Right atrium auricular region (tissue), 2 donors: ENCODE measurements around the gene TBCD. TPM values are rescaled to one million over a fixed set of nuclear protein-coding genes. Genes with fewer than 3 reads are reported as not detected.

Experiments used
- DNase-seq: peaks from one replicate; pipeline ENCODE4 v3.0.0-alpha.2; 2019; ENCODE audit warnings: low spot score
- H3K27ac ChIP-seq, 2 donors: fragments of 200-600 bp; sonication (generic); 1 replicate in 1 of 2; 2 replicates in 1 of 2; pipeline ENCODE4 v1.5.1; 2016 to 2019
- H3K27me3 ChIP-seq, 2 donors: fragments of 200-600 bp; sonication (generic); one replicate each; pipeline versions ENCODE4 v1.5.1 to v1.6.0; 2017 to 2019
- H3K36me3 ChIP-seq: fragments of 200-600 bp; sonication (generic); one replicate; pipeline ENCODE4 v1.5.1; 2016
- H3K4me1 ChIP-seq, 2 donors: fragments of 200-600 bp; sonication (generic); one replicate each; pipeline versions ENCODE4 v1.5.1 to v1.6.0; 2017 to 2019
- H3K4me3 ChIP-seq, 2 donors: fragments of 200-600 bp; sonication (generic); 1 replicate in 1 of 2; 2 replicates in 1 of 2; pipeline ENCODE4 v1.5.1; 2017 to 2019; ENCODE audit warnings: mild to moderate bottlenecking in 1 of 2, moderate library complexity in 1 of 2
- H3K9me3 ChIP-seq, 2 donors: fragments of 200-600 bp; sonication (generic); one replicate each; pipeline ENCODE4 v1.5.1; 2019
- CTCF ChIP-seq, 2 donors: fragments of 200-600 bp; sonication (generic); IDR thresholded peaks; one replicate each; pipeline ENCODE4 v1.5.1; 2019; ENCODE audit warnings: antibody characterized with exemption in 2 of 2
- total RNA-seq, 2 donors: library from RNA; depleted of rRNA; stranded (reverse); fragments of >200 nt; gene quantifications; one replicate each; pipeline ENCODE4 v1.1.0, GENCODE V29; 2016

TBCD gene
- total RNA-seq, 2 donors from 2014 or later, result 19.4 to 29.6 TPM

GRCh38 chr17:82911822-82912221 is 160.0 kb downstream of the TBCD start:
- DNase-seq, result no peak
- no peak for TF ChIP-seq CTCF (IDR thresholded peaks at IDR 0.05)
- Histone ChIP-seq H3K36me3 (peaks cover 23% of the 10 kb centered on the region), H3K27ac (no peak overlapping the region), H3K27me3 (no peaks in the 10 kb centered on the region), H3K9me3 (no peaks in the 10 kb centered on the region), H3K4me3 (no peak overlapping the region), H3K4me1 (peaks cover 0 to 8% of the 10 kb centered on the region in 2 donors)

GRCh38 chr17:82912484-82913089 is 160.7 kb downstream of the TBCD start:
- H3K27ac ChIP-seq, result no peak overlapping the region
- no peaks in the 10 kb centered on the region for H3K9me3 ChIP-seq
- no peak overlapping the region for H3K4me3 ChIP-seq
- TF ChIP-seq CTCF (IDR thresholded peaks at IDR 0.05), result no peak
- no peaks in the 10 kb centered on the region for H3K27me3 ChIP-seq
- no peak for DNase-seq
- peaks cover 0 to 8% of the 10 kb centered on the region in 2 donors for H3K4me1 ChIP-seq
- peaks cover 16% of the 10 kb centered on the region for H3K36me3 ChIP-seq

- Histone ChIP-seq H3K27me3 (no peaks in the 10 kb centered on the region), H3K27ac (no peak overlapping the region)
Observed at GRCh38 chr17:82913304-82914043, 161.6 kb downstream of the TBCD start.

GRCh38 chr17:82914375-82914774 is 162.5 kb downstream of the TBCD start:
- no peak for DNase-seq
- H3K27me3 ChIP-seq, result no peaks in the 10 kb centered on the region
- TF ChIP-seq CTCF (IDR thresholded peaks at IDR 0.05), result peak; percentile 12 to 30
- no peak overlapping the region for H3K27ac ChIP-seq
- peaks cover 0 to 8% of the 10 kb centered on the region in 2 donors for H3K4me1 ChIP-seq
- no peak overlapping the region for H3K4me3 ChIP-seq
- peaks cover 15% of the 10 kb centered on the region for H3K36me3 ChIP-seq
- no peaks in the 10 kb centered on the region for H3K9me3 ChIP-seq

More at GRCh38 chr17:82913304-82914043, 161.6 kb downstream of the TBCD start:
- Histone ChIP-seq H3K36me3 (peaks cover 12% of the 10 kb centered on the region), H3K9me3 (no peaks in the 10 kb centered on the region), H3K4me1 (peaks cover 0 to 8% of the 10 kb centered on the region in 2 donors), H3K4me3 (no peak overlapping the region)
- TF ChIP-seq CTCF (IDR thresholded peaks at IDR 0.05), result peak in 1 of 2 donors; percentile 37
- DNase-seq, result no peak

- DNase-seq, result no peak
- Histone ChIP-seq H3K27ac (no peak overlapping the region), H3K4me1 (peaks cover 0 to 8% of the 10 kb centered on the region in 2 donors), H3K4me3 (no peak overlapping the region), H3K36me3 (peaks cover 15% of the 10 kb centered on the region), H3K27me3 (no peaks in the 10 kb centered on the region), H3K9me3 (no peaks in the 10 kb centered on the region)
- no peak for TF ChIP-seq CTCF (IDR thresholded peaks at IDR 0.05)
Observed at GRCh38 chr17:82915010-82915756, 163.3 kb downstream of the TBCD start.
